ENCODE data around the gene NEDD1. TPM values are rescaled to one million over a fixed set of nuclear protein-coding genes. Genes with fewer than 3 reads are reported as not detected.
A peak's percentile ranks its signal among the peaks of the same experiment; 100 is the strongest.

The NEDD1 gene
- total RNA-seq, 1 experiment from 2014 or later: 43.4 TPM

GRCh38 chr12:96882862-96883261 lies 24.2 kb upstream of the NEDD1 start:
- no peaks in the 10 kb centered on the region for H3K36me3 ChIP-seq (ENCODE audit: low read depth, low read length)
- no peaks in the 10 kb centered on the region for H3F3A ChIP-seq (ENCODE audit: low read length, unreplicated experiment)
- H3K79me2 ChIP-seq (ENCODE audit: low read length): no peaks in the 10 kb centered on the region
- H3K27ac ChIP-seq (ENCODE audit: low read length): no peak overlapping the region
- no peak overlapping the region for H3K4me3 ChIP-seq (ENCODE audit: low read length)
- no peaks in the 10 kb centered on the region for H4K20me1 ChIP-seq (ENCODE audit: low read length)
- no TSS peak for BruUV-seq (replicated peaks)
- H3K4me2 ChIP-seq (ENCODE audit: low read length): peak overlapping the region; percentile 37; the same call in 1 of the 2 replicates
- no peaks in the 10 kb centered on the region for H3K27me3 ChIP-seq (ENCODE audit: low read length)
- H3K9me3 ChIP-seq (ENCODE audit: low read length): no peaks in the 10 kb centered on the region
- ChIA-PET CTCF (no interaction called here), POLR2A (ENCODE audit: unreplicated experiment) (no interaction called here)
- H3K4me1 ChIP-seq (ENCODE audit: insufficient read depth, low read length): peaks cover 26% of the 10 kb centered on the region
- H3K9me2 ChIP-seq (replicated peaks; ENCODE audit: low read length): no peaks in the 10 kb centered on the region
- intact Hi-C loops (cut with micrococcal nuclease): no loop called here
- no peak overlapping the region for H2AFZ ChIP-seq (ENCODE audit: low read length)
- H3K9ac ChIP-seq (ENCODE audit: low read length): no peak overlapping the region
- ATAC-seq: peak; percentile 93
- DNase-seq: peak; percentile 76
- no peak for TF ChIP-seq EZH2phosphoT487 (IDR thresholded peaks at IDR 0.05; ENCODE audit: borderline replicate concordance, low read length)
- TF ChIP-seq EZH2 (IDR thresholded peaks at IDR 0.05; ENCODE audit: low read length, unreplicated experiment): no peak
- TF ChIP-seq, protein P1, sequence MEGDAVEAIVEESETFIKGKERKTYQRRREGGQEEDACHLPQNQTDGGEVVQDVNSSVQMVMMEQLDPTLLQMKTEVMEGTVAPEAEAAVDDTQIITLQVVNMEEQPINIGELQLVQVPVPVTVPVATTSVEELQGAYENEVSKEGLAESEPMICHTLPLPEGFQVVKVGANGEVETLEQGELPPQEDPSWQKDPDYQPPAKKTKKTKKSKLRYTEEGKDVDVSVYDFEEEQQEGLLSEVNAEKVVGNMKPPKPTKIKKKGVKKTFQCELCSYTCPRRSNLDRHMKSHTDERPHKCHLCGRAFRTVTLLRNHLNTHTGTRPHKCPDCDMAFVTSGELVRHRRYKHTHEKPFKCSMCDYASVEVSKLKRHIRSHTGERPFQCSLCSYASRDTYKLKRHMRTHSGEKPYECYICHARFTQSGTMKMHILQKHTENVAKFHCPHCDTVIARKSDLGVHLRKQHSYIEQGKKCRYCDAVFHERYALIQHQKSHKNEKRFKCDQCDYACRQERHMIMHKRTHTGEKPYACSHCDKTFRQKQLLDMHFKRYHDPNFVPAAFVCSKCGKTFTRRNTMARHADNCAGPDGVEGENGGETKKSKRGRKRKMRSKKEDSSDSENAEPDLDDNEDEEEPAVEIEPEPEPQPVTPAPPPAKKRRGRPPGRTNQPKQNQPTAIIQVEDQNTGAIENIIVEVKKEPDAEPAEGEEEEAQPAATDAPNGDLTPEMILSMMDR (conservative IDR thresholded peaks at IDR 0.05; ENCODE audit: low read depth, low read length): no peak

GRCh38 chr12:96883571-96883970 lies 23.5 kb upstream of the NEDD1 start:
- ChIA-PET CTCF (no interaction called here), POLR2A (ENCODE audit: unreplicated experiment) (no interaction called here)
- intact Hi-C loops (cut with micrococcal nuclease): no loop called here
- Histone ChIP-seq H3K9ac (ENCODE audit: low read length) (no peak overlapping the region), H3K4me2 (ENCODE audit: low read length) (peak overlapping the region; percentile 37; the same call in 1 of the 2 replicates), H3K36me3 (ENCODE audit: low read depth, low read length) (no peaks in the 10 kb centered on the region), H3F3A (ENCODE audit: low read length, unreplicated experiment) (no peaks in the 10 kb centered on the region), H3K4me1 (ENCODE audit: insufficient read depth, low read length) (peaks cover 24% of the 10 kb centered on the region), H4K20me1 (ENCODE audit: low read length) (no peaks in the 10 kb centered on the region), H3K4me3 (ENCODE audit: low read length) (no peak overlapping the region), H2AFZ (ENCODE audit: low read length) (no peak overlapping the region), H3K27ac (ENCODE audit: low read length) (no peak overlapping the region), H3K79me2 (ENCODE audit: low read length) (no peaks in the 10 kb centered on the region), H3K9me3 (ENCODE audit: low read length) (no peaks in the 10 kb centered on the region), H3K9me2 (replicated peaks; ENCODE audit: low read length) (no peaks in the 10 kb centered on the region), H3K27me3 (ENCODE audit: low read length) (no peaks in the 10 kb centered on the region)
- ATAC-seq (peak; percentile 29; the same call in 1 of the 2 replicates), DNase-seq (peak; percentile 30)
- no TSS peak for BruUV-seq (replicated peaks)
- TF ChIP-seq EZH2 (IDR thresholded peaks at IDR 0.05; ENCODE audit: low read length, unreplicated experiment) (no peak), EZH2phosphoT487 (IDR thresholded peaks at IDR 0.05; ENCODE audit: borderline replicate concordance, low read length) (no peak)
- TF ChIP-seq, protein P1 (conservative IDR thresholded peaks at IDR 0.05; ENCODE audit: low read depth, low read length): no peak

DNA sequence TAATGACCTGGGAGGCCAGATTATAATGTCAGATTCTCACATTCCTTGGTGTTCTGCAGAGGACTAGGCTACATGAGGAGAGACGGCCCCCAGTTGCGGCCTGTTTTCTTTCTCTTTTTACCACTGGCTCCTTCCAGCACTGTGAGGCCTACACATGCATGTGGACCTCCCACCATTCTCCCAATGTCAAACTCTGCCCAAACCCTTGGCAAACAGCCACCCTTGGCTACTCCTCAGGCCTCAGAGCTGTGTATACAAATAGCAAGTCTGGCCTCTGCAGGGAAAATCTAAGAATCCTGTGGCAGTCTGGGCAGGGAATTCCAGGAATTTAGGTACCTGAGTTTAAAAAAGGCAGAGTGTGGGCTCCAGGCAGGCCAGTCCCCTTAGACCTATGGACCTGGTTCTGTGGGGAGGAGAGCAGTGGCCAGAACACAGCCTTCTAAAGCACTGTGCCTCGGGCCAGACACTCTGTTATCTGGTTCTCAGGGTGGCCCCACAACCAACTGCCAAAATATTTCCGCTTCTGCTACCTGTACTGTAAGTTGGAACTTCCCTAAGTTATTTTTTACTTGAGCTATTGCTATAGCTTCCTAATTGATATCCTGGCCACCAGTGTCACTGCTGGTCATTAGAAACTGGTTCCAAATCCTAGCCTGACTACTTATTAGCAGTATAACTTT lies 19.9 kb upstream of the NEDD1 start:
- H3K9ac ChIP-seq (ENCODE audit: low read length): no peak overlapping the region
- DNase-seq: no peak
- no peaks in the 10 kb centered on the region for H3F3A ChIP-seq (ENCODE audit: low read length, unreplicated experiment)
- no peaks in the 10 kb centered on the region for H4K20me1 ChIP-seq (ENCODE audit: low read length)
- TF ChIP-seq EZH2phosphoT487 (IDR thresholded peaks at IDR 0.05; ENCODE audit: borderline replicate concordance, low read length) (no peak), EZH2 (IDR thresholded peaks at IDR 0.05; ENCODE audit: low read length, unreplicated experiment) (no peak)
- TF ChIP-seq, protein P1 (conservative IDR thresholded peaks at IDR 0.05; ENCODE audit: low read depth, low read length): no peak
- H3K4me1 ChIP-seq (ENCODE audit: insufficient read depth, low read length): peaks cover 34% of the 10 kb centered on the region
- no peaks in the 10 kb centered on the region for H3K36me3 ChIP-seq (ENCODE audit: low read depth, low read length)
- no peak overlapping the region for H3K4me2 ChIP-seq (ENCODE audit: low read length)
- no peak overlapping the region for H3K27ac ChIP-seq (ENCODE audit: low read length)
- ATAC-seq: no peak
- H3K9me2 ChIP-seq (replicated peaks; ENCODE audit: low read length): no peaks in the 10 kb centered on the region
- POLR2A ChIA-PET (ENCODE audit: unreplicated experiment): no interaction called here
- H3K27me3 ChIP-seq (ENCODE audit: low read length): no peaks in the 10 kb centered on the region
- no peaks in the 10 kb centered on the region for H3K79me2 ChIP-seq (ENCODE audit: low read length)
- intact Hi-C loops (cut with micrococcal nuclease): no loop called here
- H3K9me3 ChIP-seq (ENCODE audit: low read length): no peaks in the 10 kb centered on the region
- CTCF ChIA-PET: no interaction called here
- H2AFZ ChIP-seq (ENCODE audit: low read length): no peak overlapping the region
- no peak overlapping the region for H3K4me3 ChIP-seq (ENCODE audit: low read length)
- no TSS peak for BruUV-seq (replicated peaks)

Data from PC-3 (cell line).